IMR-90 (cell line): ENCODE results near the gene TRIO. TPM values are rescaled to one million over a fixed set of nuclear protein-coding genes. Genes with fewer than 3 reads are reported as not detected.

ENCODE experiments used
- ATAC-seq: fragments of 200-7000 bp; cut with Tn5 transposase; 2 replicates; pipeline ENCODE4 v1.9.1; 2020; ENCODE audit warnings: low read depth, mild to moderate bottlenecking, moderate library complexity
- BruUV-seq: library from RNA; stranded (reverse); fragments of 400-500 nt; replicated peaks from 2 replicates; lab custom pipeline; 2021; lab: Mats Ljungman, UMichigan
- CTCF ChIA-PET: fragments of 300-600 bp; formaldehyde crosslinking; extraction: SDS; loops from one replicate; lab custom pipeline; 2021; ENCODE audit warnings: antibody characterized with exemption; lab: Yijun Ruan, JAX
- POLR2A ChIA-PET: fragments of 300-600 bp; sonication (Branson Sonifier 250); formaldehyde crosslinking; loops from one replicate; lab custom pipeline; 2022; ENCODE audit warnings: antibody characterized with exemption; ENCODE audit not compliant: unreplicated experiment; lab: Charles Lee
- DNase-seq: peaks from one replicate; pipeline ENCODE4 v3.0.0; 2013
- H2AFZ ChIP-seq: replicated peaks from 2 replicates; pipeline ENCODE3; 2013; ENCODE audit warnings: low read length, mild to moderate bottlenecking; ENCODE audit not compliant: poor library complexity
- H2AK5ac ChIP-seq: 2 replicates; pipeline ENCODE4 v1.6.1; 2013; ENCODE audit warnings: low read depth, low read length, inconsistent platforms
- H2AK9ac ChIP-seq: replicated peaks from 2 replicates; pipeline ENCODE3; 2013; ENCODE audit warnings: mild to moderate bottlenecking, low read depth, low read length, moderate library complexity; ENCODE audit not compliant: poor library complexity
- H2BK120ac ChIP-seq: 2 replicates; pipeline ENCODE4 v1.6.1; 2013; ENCODE audit warnings: low read depth, low read length, inconsistent platforms
- H2BK15ac ChIP-seq: 3 replicates; pipeline ENCODE4 v1.6.1; 2013; ENCODE audit warnings: low read depth, low read length, inconsistent platforms
- H2BK20ac ChIP-seq: 2 replicates; pipeline ENCODE4 v1.6.1; 2013; ENCODE audit warnings: low read depth, mild to moderate bottlenecking, inconsistent platforms, low read length, moderate library complexity
- H2BK5ac ChIP-seq: 2 replicates; pipeline ENCODE4 v1.6.1; 2013; ENCODE audit warnings: mild to moderate bottlenecking, low read depth, low read length, inconsistent platforms; ENCODE audit not compliant: poor library complexity, severe bottlenecking
- H3K14ac ChIP-seq: replicated peaks from 2 replicates; pipeline ENCODE4 v1.6.1; 2013; ENCODE audit warnings: low read depth, low read length, inconsistent platforms
- H3K18ac ChIP-seq: 2 replicates; pipeline ENCODE4 v1.6.1; 2013; ENCODE audit warnings: low read depth, low read length, control low read depth
- H3K23ac ChIP-seq: 2 replicates; pipeline ENCODE4 v1.6.1; 2013; ENCODE audit warnings: low read depth, low read length, inconsistent platforms
- H3K27ac ChIP-seq: 2 replicates; pipeline ENCODE4 v1.5.1; 2013; ENCODE audit warnings: mild to moderate bottlenecking, control low read depth, low read length; ENCODE audit not compliant: insufficient read depth
- H3K27me3 ChIP-seq: 2 replicates; pipeline ENCODE4 v1.6.1; 2013; ENCODE audit warnings: low read length; ENCODE audit not compliant: control insufficient read depth, insufficient read depth
- H3K36me3 ChIP-seq: 2 replicates; pipeline ENCODE4 v1.6.1; 2013; ENCODE audit warnings: low read length, mixed read lengths; ENCODE audit not compliant: control insufficient read depth, insufficient read depth
- H3K4ac ChIP-seq: 2 replicates; pipeline ENCODE4 v1.6.1; 2013; ENCODE audit warnings: low read depth, low read length, inconsistent platforms
- H3K4me1 ChIP-seq: 2 replicates; pipeline ENCODE4 v1.6.1; 2013; ENCODE audit warnings: low read length, mixed read lengths; ENCODE audit not compliant: control insufficient read depth, insufficient read depth
- H3K4me2 ChIP-seq: 2 replicates; pipeline ENCODE4 v1.6.1; 2013; ENCODE audit warnings: low read depth, mild to moderate bottlenecking, control low read depth, low read length, moderate library complexity
- H3K4me3 ChIP-seq: 2 replicates; pipeline ENCODE4 v1.5.1; 2013; ENCODE audit warnings: low read depth, mild to moderate bottlenecking, control low read depth, low read length, moderate library complexity; ENCODE audit not compliant: insufficient read depth
- H3K56ac ChIP-seq: 2 replicates; pipeline ENCODE4 v1.6.1; 2013; ENCODE audit warnings: low read length, inconsistent platforms; ENCODE audit not compliant: insufficient read depth; ENCODE audit errors: extremely low read depth
- H3K79me1 ChIP-seq, 2 experiments: 2 replicates each; pipeline ENCODE4 v1.6.1; 2013; ENCODE audit warnings: low read length in 2 of 2, inconsistent platforms in 1 of 2, low read depth in 1 of 2
- H3K9ac ChIP-seq: 2 replicates; pipeline ENCODE4 v1.6.1; 2013; ENCODE audit warnings: low read depth, low read length, control low read depth
- H3K9me1 ChIP-seq: 2 replicates; pipeline ENCODE4 v1.6.1; 2013; ENCODE audit warnings: low read length, inconsistent platforms; ENCODE audit not compliant: insufficient read depth
- H3K9me3 ChIP-seq: 2 replicates; pipeline ENCODE4 v1.6.1; 2013; ENCODE audit warnings: low read length; ENCODE audit not compliant: control insufficient read depth, insufficient read depth
- H4K20me1 ChIP-seq: 2 replicates; pipeline ENCODE4 v1.6.1; 2013; ENCODE audit warnings: low read length, inconsistent platforms; ENCODE audit not compliant: insufficient read depth
- H4K5ac ChIP-seq: 2 replicates; pipeline ENCODE4 v1.6.1; 2013; ENCODE audit warnings: mild to moderate bottlenecking, low read depth, low read length, control low read depth
- H4K8ac ChIP-seq, 2 experiments: 2 replicates each; pipeline ENCODE4 v1.6.1; 2013; ENCODE audit warnings: low read depth in 2 of 2, low read length in 2 of 2, control low read depth in 1 of 2, inconsistent platforms in 1 of 2
- H4K91ac ChIP-seq: 2 replicates; pipeline ENCODE4 v1.6.1; 2013; ENCODE audit warnings: low read depth, low read length, inconsistent platforms; ENCODE audit not compliant: insufficient read depth
- CEBPB ChIP-seq: IDR thresholded peaks from 2 replicates; pipeline ENCODE4 v1.6.1; 2012; ENCODE audit warnings: low read depth, low read length, improper control_type of control experiment
- CHD1 ChIP-seq: IDR thresholded peaks from 2 replicates; pipeline ENCODE4 v1.6.1; 2012; ENCODE audit warnings: low read depth, low read length, improper control_type of control experiment
- POLR2A ChIP-seq: IDR thresholded peaks from 2 replicates; pipeline ENCODE4 v1.6.1; 2012; ENCODE audit warnings: mild to moderate bottlenecking, low read depth, low read length
- RFX5 ChIP-seq: IDR thresholded peaks from 2 replicates; pipeline ENCODE4 v1.8.0; 2012; ENCODE audit warnings: low read depth, mild to moderate bottlenecking, low read length, moderate library complexity
- SMC3 ChIP-seq: fragments of 150-350 bp; IDR thresholded peaks from 2 replicates; pipeline ENCODE4 v1.6.1; 2016; ENCODE audit warnings: low read depth, mild to moderate bottlenecking, antibody characterized with exemption, low read length, moderate library complexity
- USF2 ChIP-seq: fragments of 150-350 bp; IDR thresholded peaks from 2 replicates; pipeline ENCODE4 v1.6.1; 2017; ENCODE audit warnings: mild to moderate bottlenecking, antibody characterized with exemption, low read length, low read depth
- WGBS, 2 experiments: methylation state at CpG; one replicate each; pipeline versions ENCODE4 v1.1.5 to v1.1.7; 2013; ENCODE audit warnings: missing lambda C conversion rate in 2 of 2; ENCODE audit not compliant: insufficient read length in 1 of 2; ENCODE audit errors: extremely low coverage in 2 of 2; 5-methylcytosine and 5-hydroxymethylcytosine counted together
- dilution Hi-C: fragments of 300-500 bp; cut with HindIII; formaldehyde crosslinking; loops from one replicate; pipeline ENCODE4 v1.14.3; 2018; ENCODE audit warnings: low sequenced_read_pairs; ENCODE audit not compliant: unreplicated experiment
- in situ Hi-C: fragments of 300-500 bp; cut with MboI; formaldehyde crosslinking; loops from 3 replicates; pipeline ENCODE4 v1.14.3; 2019; ENCODE audit warnings: low sequenced_read_pairs, inconsistent platforms, mixed read lengths
- intact Hi-C: fragments of 100-400 bp; cut with micrococcal nuclease; formaldehyde crosslinking; loops from 2 replicates; pipeline ENCODE4 v1.10.0; 2022
- polyA plus RNA-seq, 3 experiments: library from polyadenylated mRNA; depleted of rRNA; stranded (reverse); fragments of >200 nt; gene quantifications; 2 replicates each; pipeline ENCODE4 v1.2.3, GENCODE V29; 2012; ENCODE audit warnings: low replicate concordance in 1 of 3
- total RNA-seq: library from RNA; depleted of rRNA; stranded (reverse); fragments of >200 nt; gene quantifications from 2 replicates; pipeline ENCODE4 v1.2.3, GENCODE V29; 2012
- TF ChIP-seq, protein P1 (sequence below): conservative IDR thresholded peaks from 2 replicates; pipeline ENCODE4 v1.5.1; 2012; ENCODE audit warnings: mild to moderate bottlenecking, low read depth, low read length, improper control_type of control experiment

The TRIO gene
- total and polyA plus RNA-seq, 2 of the 4 experiments (the other 2 are of a cell fraction), result 206 to 522 TPM

- Histone ChIP-seq H3K9me3 (no peaks in the 10 kb centered on the region), H3K27me3 (no peaks in the 10 kb centered on the region), H2BK20ac (peak overlapping the region; percentile 91; the same call in 1 of the 2 replicates), H3K27ac (peak overlapping the region; percentile 28), H3K9me1 (peaks cover 18% of the 10 kb centered on the region), H4K91ac (peak overlapping the region; percentile 68), H3K14ac (peak overlapping the region; percentile 98), H2BK120ac (peak overlapping the region; percentile 96), H2BK5ac (peak overlapping the region; percentile 97), H2AFZ (no peak overlapping the region), H2AK5ac (peak overlapping the region; percentile 11; the same call in 1 of the 2 replicates), H3K79me1 (peaks cover 0 to 39% of the 10 kb centered on the region in 2 experiments; a peak in 2 of 4 replicates), H3K4me1 (peaks cover 36% of the 10 kb centered on the region), H3K23ac (peak overlapping the region; percentile 92), H3K4ac (peak overlapping the region; percentile 97), H3K56ac (peak overlapping the region; percentile 93), H3K4me2 (peak overlapping the region; percentile 10; the same call in 1 of the 2 replicates), H4K5ac (peak overlapping the region; percentile 66; the same call in 1 of the 2 replicates), H4K8ac (peak overlapping the region; percentile 65 to 92), H2AK9ac (no peak overlapping the region), H3K18ac (peak overlapping the region; percentile 79; the same call in 1 of the 2 replicates), H2BK15ac (peak overlapping the region; percentile 58; the same call in 2 of the 3 replicates), H3K9ac (peak overlapping the region; percentile 59; the same call in 1 of the 2 replicates), H4K20me1 (peaks cover 56% of the 10 kb centered on the region; the same call in 1 of the 2 replicates), H3K4me3 (no peak overlapping the region), H3K36me3 (peaks cover 13% of the 10 kb centered on the region)
- DNase-seq, result no peak
- TF ChIP-seq SMC3 (no peak), RFX5 (no peak), POLR2A (no peak), CEBPB (no peak), USF2 (no peak), CHD1 (no peak)
- TF ChIP-seq, protein P1, sequence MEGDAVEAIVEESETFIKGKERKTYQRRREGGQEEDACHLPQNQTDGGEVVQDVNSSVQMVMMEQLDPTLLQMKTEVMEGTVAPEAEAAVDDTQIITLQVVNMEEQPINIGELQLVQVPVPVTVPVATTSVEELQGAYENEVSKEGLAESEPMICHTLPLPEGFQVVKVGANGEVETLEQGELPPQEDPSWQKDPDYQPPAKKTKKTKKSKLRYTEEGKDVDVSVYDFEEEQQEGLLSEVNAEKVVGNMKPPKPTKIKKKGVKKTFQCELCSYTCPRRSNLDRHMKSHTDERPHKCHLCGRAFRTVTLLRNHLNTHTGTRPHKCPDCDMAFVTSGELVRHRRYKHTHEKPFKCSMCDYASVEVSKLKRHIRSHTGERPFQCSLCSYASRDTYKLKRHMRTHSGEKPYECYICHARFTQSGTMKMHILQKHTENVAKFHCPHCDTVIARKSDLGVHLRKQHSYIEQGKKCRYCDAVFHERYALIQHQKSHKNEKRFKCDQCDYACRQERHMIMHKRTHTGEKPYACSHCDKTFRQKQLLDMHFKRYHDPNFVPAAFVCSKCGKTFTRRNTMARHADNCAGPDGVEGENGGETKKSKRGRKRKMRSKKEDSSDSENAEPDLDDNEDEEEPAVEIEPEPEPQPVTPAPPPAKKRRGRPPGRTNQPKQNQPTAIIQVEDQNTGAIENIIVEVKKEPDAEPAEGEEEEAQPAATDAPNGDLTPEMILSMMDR, result no peak
- ChIA-PET POLR2A (no interaction called here), CTCF (interaction anchor here (0.6 to 1.6 kb wide), 3 partner anchors 13 to 283 kb away, joined by 3 to 4 read pairs (median 3); no protein-coding TSS in a partner anchor)
- dilution Hi-C loops, result no loop called here
- no TSS peak for BruUV-seq
- ATAC-seq, result no peak
- no CpG with 5 or more reads among the region's 2 CpGs for WGBS, 2 experiments
- in situ Hi-C loops, result no loop called here
- intact Hi-C loops, result no loop called here
Observed at GRCh38 chr5:14269395-14269794, 126.3 kb downstream of the TRIO start.
